Hematopoietic multipotent progenitor cell treated with erythropoietin and hydrocortisone succinate and interleukin-3 and kit ligand, for 15 days (in vitro differentiated cells): ENCODE measurements around the gene ACD.
A peak's percentile ranks its signal among the peaks of the same experiment; 100 is the strongest.

ENCODE experiments used
- DNase-seq: peaks from one replicate; pipeline ENCODE4 v3.0.0-alpha.2; 2015; ENCODE audit warnings: low spot score

ACD gene

GRCh38 chr16:67661886-67662652, 2.0 kb upstream of the ACD start:
- DNase-seq = no peak

DNA sequence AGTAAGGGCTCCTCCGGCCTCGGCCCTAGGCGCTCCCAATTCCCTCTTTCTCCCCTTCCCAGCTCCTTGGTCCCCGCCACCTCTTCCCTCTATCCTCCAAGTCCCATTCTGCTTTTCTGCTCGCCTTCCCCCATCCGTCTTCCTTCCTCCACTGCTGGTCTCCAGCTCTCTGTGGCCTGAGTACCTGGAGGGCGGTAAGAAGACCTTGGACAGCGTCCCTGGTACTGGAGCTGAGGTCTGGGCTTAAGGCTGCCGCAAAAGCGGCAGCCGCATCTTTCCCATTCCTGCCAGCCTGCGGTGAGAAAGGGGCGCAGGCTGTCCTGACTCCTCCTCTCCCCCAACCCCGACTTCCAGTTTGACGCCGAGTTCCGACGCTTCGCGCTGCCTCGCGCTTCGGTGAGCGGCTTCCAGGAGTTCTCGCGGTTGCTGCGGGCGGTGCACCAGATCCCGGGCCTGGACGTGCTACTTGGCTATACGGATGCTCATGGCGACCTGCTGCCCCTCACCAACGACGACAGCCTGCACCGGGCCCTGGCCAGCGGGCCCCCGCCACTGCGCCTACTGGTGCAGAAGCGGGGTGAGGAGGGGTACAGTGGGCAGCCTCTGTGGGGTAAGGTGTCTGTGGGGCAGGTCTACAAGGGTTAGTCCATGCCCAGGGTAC, 1.2 kb upstream of the ACD start:
- DNase-seq = no peak

- peak; percentile 92 for DNase-seq
Measured at GRCh38 chr16:67660564-67661028, 536 bp upstream of the ACD start, which contains the start of gene PARD6A. Gene PARD6A (plus strand): TSS chr16:67660960. CDS start chr16:67661039, 79 bp downstream.

DNA sequence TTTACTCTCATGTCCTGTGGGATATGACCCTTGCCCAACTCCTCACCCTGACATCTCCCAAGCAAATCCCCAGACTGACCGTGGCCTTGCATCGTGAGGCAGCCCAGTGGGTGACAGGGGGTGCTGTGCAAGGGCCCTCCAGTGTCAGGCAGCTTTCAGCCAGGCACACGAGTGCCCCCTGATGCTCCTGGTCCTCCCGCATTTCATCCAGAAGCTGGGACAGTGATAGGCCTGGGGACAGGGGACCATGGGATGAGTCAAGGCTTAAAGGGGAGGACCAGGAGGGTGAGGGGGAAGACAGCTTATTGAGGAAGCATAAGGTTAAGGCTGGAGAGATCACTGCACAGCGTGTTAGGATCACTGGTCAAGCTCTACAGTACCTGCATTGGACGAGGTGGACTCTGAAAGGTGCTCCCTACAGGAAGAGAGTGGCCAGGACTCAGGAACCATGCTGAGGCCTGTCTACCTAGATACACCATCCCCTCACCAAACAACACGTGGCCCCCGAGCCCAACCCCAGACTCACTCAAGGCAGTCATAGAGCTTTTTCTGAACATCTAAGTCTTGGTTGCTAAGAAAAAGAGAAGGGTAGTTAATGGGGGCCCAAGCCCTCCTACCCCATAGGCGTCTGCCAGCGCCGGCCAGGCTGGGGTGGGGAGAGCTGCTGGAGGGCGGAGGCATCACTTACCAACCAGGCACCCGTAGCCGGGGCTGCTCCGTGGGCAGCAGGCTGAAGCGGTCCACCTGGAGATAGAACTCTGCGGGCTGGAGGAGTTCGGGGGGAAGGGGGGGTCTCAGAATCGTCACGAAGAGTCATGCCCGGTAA, 998 bp downstream of the ACD start:
- no peak for DNase-seq

- DNase-seq = no peak
Measured at GRCh38 chr16:67657751-67658518, 2.1 kb downstream of the ACD start.

DNA sequence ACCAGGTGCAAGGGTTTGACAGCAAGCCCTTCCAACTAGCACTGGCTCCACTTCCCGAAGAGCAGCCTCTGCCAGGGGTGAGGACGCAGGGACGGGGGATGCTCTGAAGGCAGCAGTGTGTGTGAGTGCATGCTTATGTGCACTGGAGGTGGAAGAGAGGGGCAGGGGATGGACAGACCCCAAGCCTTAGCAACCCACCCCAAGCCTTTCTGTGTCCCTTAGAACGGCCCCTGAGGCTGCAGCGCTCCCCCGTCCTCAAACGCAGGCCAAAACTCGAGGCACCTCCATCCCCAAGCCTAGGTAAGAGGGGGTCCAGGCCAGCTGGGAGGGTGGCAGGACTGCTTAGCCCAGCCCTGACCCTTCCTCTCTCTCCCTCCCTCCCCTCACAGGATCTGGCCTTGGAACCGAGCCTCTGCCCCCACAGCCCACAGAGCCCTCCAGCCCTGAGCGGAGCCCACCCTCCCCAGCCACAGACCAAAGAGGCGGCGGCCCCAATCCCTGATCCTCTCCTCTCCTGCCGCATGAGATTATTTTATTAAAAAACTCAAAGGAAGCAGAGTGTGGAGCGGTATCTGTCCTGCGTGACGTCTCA, 2.9 kb downstream of the ACD start:
- no peak for DNase-seq

DNA sequence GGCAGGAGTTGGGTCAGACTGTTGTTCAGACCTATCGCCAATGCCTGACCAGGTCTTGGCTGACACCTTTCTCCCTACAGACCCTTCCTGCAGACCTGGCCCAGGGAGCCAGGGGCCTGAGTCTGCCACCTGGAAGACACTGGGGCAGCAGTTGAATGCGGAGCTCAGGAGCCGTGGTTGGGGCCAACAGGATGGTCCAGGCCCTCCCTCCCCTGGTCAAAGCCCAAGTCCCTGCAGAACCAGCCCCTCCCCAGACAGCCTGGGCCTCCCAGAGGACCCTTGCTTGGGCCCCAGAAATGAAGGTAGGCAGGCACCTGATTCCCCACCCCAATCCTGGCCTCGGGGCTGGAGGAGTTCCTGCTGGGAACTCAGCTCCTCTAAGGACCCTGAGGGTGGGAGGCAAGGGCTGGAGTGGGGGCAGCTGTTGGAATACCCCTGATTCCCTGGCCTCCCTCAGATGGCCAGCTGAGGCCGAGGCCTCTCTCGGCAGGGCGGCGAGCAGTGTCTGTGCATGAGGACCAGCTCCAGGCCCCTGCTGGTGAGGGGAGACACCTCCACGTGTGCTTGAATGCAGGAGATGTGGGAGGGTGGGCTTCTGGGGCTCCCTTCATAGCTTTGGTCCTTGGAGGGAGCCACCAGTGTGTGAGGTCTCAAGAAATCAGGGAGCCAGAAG, 3.6 kb downstream of the ACD start:
- DNase-seq = no peak

DNA sequence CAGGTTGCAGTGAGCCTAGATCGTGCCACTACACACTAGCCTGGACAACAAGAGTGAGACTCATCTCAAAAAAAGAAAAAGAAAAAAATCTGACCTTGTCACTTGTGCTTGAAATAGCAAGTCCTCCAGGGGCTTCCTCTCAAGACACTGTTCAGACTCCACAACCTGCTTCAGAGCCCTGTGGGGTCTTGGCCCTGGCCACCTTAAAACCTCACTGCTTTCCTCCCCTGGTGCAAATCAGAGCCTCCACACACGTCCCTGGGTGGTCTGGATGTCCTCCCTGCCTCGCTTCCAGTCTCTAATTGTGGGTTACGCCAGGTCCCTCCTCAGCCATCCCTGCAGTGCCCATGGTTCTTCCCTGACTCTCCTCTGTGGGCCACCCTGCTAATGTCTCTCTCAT, 4.7 kb downstream of the ACD start:
- no peak for DNase-seq

- DNase-seq = no peak
Measured at GRCh38 chr16:67654403-67654911, 5.6 kb downstream of the ACD start.

- DNase-seq = no peak
Measured at GRCh38 chr16:67653789-67654402, 6.2 kb downstream of the ACD start.

DNA sequence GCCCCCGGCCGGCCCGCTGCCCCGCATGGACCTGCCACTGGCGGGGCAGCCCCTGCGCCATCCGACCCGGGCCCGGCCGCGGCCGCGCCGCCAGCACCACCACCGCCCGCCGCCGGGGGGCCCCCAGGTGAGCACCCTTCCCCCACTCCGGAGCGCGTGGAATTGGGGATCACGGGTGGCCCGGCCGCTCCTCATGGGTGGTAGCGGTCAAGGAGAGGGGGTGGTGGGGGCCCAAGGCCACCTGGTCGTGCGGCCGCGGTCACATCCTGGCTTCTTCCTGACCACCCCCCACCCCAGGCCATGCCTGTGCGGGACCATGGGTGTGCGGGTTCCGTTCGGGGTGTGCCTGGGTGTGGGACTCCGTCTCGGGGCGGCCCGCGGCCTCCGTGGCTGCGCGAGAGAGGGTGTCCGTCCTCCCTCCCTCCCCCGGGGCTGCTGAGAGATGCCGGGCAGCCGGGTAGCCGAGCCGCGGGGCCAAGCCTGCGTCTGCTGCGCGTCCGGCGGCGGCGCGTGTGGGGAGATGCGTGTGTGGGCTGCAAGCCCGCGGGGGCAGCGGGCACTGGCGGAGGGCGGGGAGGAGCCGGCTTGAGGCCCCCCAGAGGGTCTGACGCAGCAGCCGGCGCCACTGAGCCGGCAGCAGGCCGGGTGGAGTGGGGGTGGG, 6.8 kb downstream of the ACD start:
- no peak for DNase-seq

DNA sequence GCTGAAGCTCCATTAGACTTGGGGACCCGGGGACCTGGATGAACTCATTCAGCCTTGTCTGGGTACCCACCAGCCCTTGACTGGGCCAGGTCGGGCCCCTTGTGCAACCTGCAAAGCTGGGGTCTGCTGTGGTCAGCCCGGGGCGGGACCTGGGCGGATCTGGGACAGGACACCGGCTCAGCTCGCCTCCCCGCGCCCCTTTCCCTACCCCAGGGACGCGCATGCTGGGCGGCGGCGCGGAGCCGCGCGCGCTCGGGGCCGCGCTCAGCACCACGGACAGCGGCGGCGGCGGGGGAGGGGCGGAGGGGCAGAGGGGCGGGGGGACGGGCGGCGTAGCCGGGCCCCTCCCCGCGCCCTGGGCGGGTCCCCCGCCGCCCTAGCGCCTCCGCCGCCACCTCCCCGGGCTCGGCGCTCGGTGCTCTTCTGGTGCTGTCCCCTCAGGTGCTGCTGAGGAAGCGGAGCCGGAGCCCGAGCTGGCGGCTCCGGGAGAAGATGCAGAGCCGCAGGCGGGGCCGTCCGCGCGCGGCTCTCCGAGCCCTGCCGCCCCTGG, 7.4 kb downstream of the ACD start:
- DNase-seq = no peak

GRCh38 chr16:67651847-67652246, 8.2 kb downstream of the ACD start:
- no peak for DNase-seq

GRCh38 chr16:67651039-67651438, 9.0 kb downstream of the ACD start:
- DNase-seq = no peak

- DNase-seq = no peak
Measured at GRCh38 chr16:67650023-67650422, 10.0 kb downstream of the ACD start.

- no peak for DNase-seq
Measured at GRCh38 chr16:67649494-67649931, 10.5 kb downstream of the ACD start.

DNA sequence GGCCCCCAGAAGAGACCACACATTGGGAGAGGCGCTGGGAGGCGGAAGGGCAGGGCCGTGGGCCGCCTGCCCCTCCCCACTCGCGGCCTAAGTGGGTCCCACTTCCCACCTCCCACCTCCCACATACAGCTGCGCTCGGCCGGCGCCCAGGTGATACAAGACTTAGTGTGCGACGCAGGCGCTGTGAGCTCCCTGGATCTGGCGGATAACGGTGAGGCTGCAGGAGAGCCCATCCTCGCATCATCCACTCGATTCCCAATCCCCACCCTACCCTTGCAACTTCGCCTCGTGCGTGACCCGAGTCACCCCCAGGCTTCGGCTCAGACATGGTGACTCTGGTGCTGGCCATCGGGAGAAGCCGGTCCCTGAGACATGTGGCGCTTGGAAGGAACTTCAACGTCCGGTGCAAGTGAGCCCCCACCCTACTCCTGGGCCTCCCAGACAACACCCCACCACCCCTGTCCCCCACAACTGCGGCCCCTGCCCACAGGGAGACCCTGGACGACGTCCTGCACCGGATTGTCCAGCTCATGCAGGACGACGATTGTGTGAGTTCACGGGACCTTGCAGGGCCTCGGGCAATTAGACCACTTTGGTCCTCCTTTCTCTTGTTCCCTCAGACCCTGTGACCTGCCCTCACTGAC, 11.2 kb downstream of the ACD start:
- DNase-seq = no peak

DNA sequence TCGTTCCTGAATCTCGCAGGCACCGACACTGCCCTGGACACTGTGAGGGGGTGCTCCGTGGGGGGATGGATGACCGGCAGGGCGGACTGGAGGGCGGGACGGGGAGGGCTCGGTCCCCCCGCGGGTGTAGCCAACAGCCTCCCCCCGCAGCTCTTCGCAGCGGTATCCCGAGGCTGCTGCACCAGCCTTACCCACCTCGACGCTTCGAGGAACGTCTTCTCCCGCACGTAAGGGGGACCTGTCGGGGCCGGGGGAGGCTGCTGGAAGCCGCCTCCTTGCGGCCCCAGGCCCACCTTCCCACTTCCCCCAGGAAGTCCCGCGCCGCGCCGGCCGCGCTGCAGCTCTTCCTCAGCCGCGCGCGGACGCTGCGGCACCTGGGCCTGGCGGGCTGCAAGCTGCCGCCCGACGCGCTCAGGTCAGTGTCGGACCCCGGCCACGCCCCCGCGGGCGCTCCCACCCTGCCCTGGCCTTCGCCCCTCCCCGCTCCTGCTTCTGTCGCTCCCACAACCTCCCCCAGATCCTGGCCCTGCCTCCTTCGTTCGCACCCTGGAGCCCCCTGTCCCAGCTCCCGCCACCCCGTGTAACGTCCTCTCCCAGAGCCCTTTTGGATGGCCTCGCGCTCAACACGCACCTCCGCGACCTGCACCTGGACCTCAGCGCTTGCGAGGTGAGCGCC, 11.8 kb downstream of the ACD start:
- no peak for DNase-seq
